ENCODE measurements around the gene TYRP1.

TYRP1 gene

DNA sequence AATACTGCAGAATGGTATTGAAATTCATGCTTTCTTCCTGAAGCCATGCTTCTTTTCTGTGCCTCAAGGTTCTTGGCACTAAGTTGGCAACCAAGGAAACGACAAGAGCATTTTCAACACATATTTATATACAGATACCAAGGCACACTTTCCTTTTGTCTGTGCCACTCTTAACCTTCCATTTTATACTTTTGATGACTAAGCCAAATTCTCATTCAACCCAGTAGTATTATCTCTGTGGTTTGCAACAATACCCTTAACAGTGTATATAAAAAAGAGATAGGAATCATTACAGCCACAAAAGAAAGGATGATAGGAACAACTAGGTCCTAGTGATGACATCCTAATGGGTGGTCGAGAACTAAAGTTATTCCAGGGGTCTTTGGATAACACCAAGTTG, 36.0 kb upstream of the TYRP1 start:
- TF ChIP-seq, protein P1, sequence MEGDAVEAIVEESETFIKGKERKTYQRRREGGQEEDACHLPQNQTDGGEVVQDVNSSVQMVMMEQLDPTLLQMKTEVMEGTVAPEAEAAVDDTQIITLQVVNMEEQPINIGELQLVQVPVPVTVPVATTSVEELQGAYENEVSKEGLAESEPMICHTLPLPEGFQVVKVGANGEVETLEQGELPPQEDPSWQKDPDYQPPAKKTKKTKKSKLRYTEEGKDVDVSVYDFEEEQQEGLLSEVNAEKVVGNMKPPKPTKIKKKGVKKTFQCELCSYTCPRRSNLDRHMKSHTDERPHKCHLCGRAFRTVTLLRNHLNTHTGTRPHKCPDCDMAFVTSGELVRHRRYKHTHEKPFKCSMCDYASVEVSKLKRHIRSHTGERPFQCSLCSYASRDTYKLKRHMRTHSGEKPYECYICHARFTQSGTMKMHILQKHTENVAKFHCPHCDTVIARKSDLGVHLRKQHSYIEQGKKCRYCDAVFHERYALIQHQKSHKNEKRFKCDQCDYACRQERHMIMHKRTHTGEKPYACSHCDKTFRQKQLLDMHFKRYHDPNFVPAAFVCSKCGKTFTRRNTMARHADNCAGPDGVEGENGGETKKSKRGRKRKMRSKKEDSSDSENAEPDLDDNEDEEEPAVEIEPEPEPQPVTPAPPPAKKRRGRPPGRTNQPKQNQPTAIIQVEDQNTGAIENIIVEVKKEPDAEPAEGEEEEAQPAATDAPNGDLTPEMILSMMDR (IDR thresholded peaks at IDR 0.05; ENCODE audit: control extremely low read depth, extremely low read depth, low read depth, missing control alignments) = no peak
- POLR2A ChIA-PET = no interaction called here
- CTCF ChIA-PET = interaction anchor here (1.0 kb wide), 1 partner anchor 18 kb away, joined by 3 read pairs; no protein-coding TSS in a partner anchor
- no peak for DNase-seq (ENCODE audit: extremely low spot score)

DNA sequence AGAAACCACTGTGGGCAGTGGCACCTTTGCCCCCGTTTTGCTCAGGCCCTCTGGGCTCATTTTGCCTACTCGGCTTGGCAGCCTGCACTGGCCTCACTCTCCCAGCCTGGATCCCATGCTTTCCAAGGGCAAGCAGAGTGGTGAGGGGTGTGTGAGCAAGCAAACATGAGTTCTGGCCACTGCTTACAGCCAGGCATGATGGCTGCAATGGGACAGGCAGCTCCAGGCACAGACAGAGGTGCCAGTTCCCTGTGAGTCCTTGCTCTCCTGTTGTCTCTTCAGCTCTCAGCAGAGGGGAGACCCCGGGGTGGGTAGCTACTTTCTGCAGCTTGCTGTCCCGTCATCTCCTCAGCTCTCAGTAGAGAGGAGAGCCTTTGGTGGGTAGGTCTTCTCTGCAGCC, 35.2 kb upstream of the TYRP1 start:
- ChIA-PET POLR2A (no interaction called here), CTCF (interaction anchor here (0.8 kb wide), 1 partner anchor 9 kb away, joined by 4 read pairs; no protein-coding TSS in a partner anchor)
- TF ChIP-seq, protein P1 (IDR thresholded peaks at IDR 0.05; ENCODE audit: control extremely low read depth, extremely low read depth, low read depth, missing control alignments) = no peak
- no peak for DNase-seq (ENCODE audit: extremely low spot score)

DNA sequence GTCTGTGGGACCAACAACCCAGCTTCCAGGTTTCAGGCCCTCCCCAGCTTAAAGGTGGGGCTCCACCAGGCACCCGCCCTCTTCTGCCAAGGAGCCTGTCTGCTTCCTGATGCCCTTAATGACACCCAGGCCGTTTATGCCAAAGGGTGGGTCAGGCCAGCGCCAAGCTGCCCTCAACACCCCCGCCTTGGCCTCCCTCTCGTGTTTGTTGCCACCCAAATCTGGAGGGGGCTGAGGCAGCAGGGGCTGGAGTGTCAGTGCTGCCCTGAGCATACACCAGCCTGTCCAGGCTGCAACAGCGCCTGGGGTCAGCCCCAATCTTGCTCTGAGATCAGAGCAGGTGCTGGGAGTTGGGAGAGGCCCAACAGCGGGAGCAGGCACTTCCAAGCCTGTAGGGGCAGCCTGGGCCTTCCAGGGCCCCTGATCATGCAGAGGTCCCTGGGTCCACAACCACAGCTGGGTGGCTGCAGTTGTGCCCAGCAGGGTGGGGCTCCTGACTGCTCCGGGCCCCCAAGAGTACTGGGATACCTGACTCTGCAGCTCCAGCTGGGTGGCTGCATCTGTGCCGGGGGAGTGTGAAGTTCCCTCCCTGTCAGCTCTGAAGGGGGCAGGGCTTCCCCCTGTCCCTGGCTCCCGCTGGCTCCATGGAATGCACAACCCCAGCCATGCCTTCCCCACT, 34.5 kb upstream of the TYRP1 start:
- CTCF ChIA-PET = interaction anchor here (0.8 kb wide), 1 partner anchor 9 kb away, joined by 4 read pairs; no protein-coding TSS in a partner anchor
- no peak for DNase-seq (ENCODE audit: extremely low spot score)
- POLR2A ChIA-PET = no interaction called here
- TF ChIP-seq, protein P1 (IDR thresholded peaks at IDR 0.05; ENCODE audit: control extremely low read depth, extremely low read depth, low read depth, missing control alignments) = no peak

DNA sequence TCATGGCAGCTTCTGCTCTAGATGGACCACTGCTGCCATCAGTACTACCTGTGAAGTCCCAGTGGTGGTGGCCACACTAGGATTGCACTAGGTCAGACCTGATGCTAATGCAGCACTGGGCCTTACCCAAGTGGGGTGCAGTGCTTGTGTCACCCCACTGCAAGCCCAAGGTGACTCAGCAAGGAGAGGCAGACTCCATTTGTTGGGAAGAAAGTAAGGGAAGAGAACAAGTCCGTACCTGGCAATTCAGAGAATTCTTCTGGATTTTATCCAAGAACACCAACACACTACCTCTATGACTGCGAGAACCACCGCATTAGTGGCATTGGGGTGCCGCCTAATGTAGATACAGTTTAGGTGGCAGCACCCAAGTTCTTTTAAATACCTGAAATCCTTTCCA, 34.0 kb upstream of the TYRP1 start:
- DNase-seq (ENCODE audit: extremely low spot score) = no peak
- ChIA-PET POLR2A (no interaction called here), CTCF (no interaction called here)
- TF ChIP-seq, protein P1 (IDR thresholded peaks at IDR 0.05; ENCODE audit: control extremely low read depth, extremely low read depth, low read depth, missing control alignments) = no peak

DNA sequence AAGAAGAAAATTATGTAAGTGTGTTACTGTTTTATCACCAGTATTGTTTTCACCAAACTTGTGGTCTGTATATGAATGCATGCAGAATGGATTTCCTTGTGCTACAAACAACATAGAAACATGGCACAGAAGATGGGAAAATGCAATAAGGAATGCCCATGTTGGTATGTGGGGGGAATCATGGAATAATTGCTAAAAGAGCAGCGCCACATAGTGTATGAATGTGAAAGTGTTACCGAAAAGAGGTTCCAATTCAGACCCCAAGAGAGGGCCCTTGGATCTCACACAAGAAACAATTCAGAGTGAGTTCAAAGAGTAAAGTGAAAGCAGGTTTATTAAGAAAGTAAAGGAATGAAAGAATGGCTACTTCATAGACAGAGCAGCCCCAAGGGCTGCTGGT, 26.4 kb upstream of the TYRP1 start:
- TF ChIP-seq, protein P1 (IDR thresholded peaks at IDR 0.05; ENCODE audit: control extremely low read depth, extremely low read depth, low read depth, missing control alignments) = no peak
- DNase-seq (ENCODE audit: extremely low spot score) = no peak
- ChIA-PET CTCF (no interaction called here), POLR2A (no interaction called here)

DNA sequence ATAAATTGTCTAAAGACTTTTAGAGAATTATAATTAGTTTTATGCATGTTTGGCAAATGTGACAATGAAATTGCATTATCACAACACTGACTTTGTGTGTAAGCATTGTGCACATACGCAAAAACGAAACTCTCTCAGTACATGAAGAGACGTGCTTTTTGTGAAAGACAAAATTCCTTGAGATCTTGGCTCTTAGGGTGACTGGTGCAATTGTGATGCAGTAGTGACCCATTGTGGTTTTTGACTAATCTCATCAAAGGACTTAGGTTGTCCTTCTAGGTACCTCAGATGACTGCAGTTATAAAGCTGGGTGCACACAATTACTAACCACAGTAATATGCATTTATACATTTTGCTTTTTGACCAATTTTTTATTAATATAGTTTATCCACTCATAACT, 25.3 kb upstream of the TYRP1 start:
- DNase-seq (ENCODE audit: extremely low spot score) = no peak
- TF ChIP-seq, protein P1 (IDR thresholded peaks at IDR 0.05; ENCODE audit: control extremely low read depth, extremely low read depth, low read depth, missing control alignments) = no peak
- CTCF ChIA-PET = no interaction called here
- POLR2A ChIA-PET = no interaction called here

Measured in GM10248 (cell line).